Measurements from ENCODE around the gene PLXNA2. TPM values are rescaled to one million over a fixed set of nuclear protein-coding genes. Genes with fewer than 3 reads are reported as not detected.

Gene PLXNA2
- total RNA-seq, 1 experiment from 2014 or later = 0.89 TPM

GRCh38 chr1:208036918-208037766 is 207.0 kb downstream of the PLXNA2 start:
- intact Hi-C loops (cut with micrococcal nuclease) = loop anchor here (1.0 to 5.0 kb wide), 2 partner anchors 56 to 210 kb away; no protein-coding TSS in a partner anchor

More at GRCh38 chr1:208036918-208037766, 207.0 kb downstream of the PLXNA2 start:
- H3K4me1 ChIP-seq (ENCODE audit: control insufficient read depth in 1 of 2, insufficient read depth in 2 of 2, low read length in 2 of 2) = no peaks in the 10 kb centered on the region
- ChIA-PET CTCF (interaction anchor here (3.0 kb wide), 1 partner anchor 9 kb away, joined by 12 read pairs; no protein-coding TSS in a partner anchor), POLR2A (no interaction called here), RAD21 (ENCODE audit: low non-redundant PET in 1 of 2, low total read pairs in 2 of 2, uncharacterized antibody in 2 of 2, unreplicated experiment in 2 of 2) (no interaction called here)
- ATAC-seq = no peak
- H4K20me1 ChIP-seq (ENCODE audit: insufficient read depth) = no peaks in the 10 kb centered on the region
- no TSS peak for BruUV-seq (replicated peaks)
- H3K4me2 ChIP-seq (ENCODE audit: low read length) = no peak overlapping the region
- no peak overlapping the region for H3K9ac ChIP-seq (ENCODE audit: low read length)
- H3K9me2 ChIP-seq (ENCODE audit: insufficient read depth) = no peaks in the 10 kb centered on the region
- H3K9me3 ChIP-seq (ENCODE audit: control insufficient read depth in 1 of 2, insufficient read depth in 1 of 2, low read depth in 1 of 2, low read length in 2 of 2) = no peaks in the 10 kb centered on the region
- H3K36me3 ChIP-seq (ENCODE audit: control insufficient read depth in 1 of 2, insufficient read depth in 2 of 2, low read length in 2 of 2) = no peaks in the 10 kb centered on the region
- no peak overlapping the region for H2AFZ ChIP-seq (ENCODE audit: low read depth, low read length, poor library complexity, severe bottlenecking)
- no peak overlapping the region for H3K4me3 ChIP-seq (replicated peaks in 1 of 2; ENCODE audit: low read depth in 1 of 2, low read length in 2 of 2)
- H3K27ac ChIP-seq (ENCODE audit: low read depth, low read length) = no peak overlapping the region
- no peak for TF ChIP-seq ATF3 (IDR thresholded peaks at IDR 0.05)
- TF ChIP-seq CTCF (IDR thresholded peaks at IDR 0.05 in 2 of 3, conservative IDR thresholded peaks at IDR 0.05 in 1 of 3; ENCODE audit: borderline replicate concordance in 1 of 3, insufficient read depth in 1 of 3, low read depth in 2 of 3, low read length in 2 of 3) = no peak
- no peak for TF ChIP-seq JUND (IDR thresholded peaks at IDR 0.05)
- TF ChIP-seq ZNF274 (IDR thresholded peaks at IDR 0.05; ENCODE audit: low read depth, low read length) = no peak
- DNase-seq (ENCODE audit: low read depth, low spot score) = no peak
- H3K27me3 ChIP-seq (ENCODE audit: insufficient read depth, low read length) = no peaks in the 10 kb centered on the region; the same call in none of the 2 replicates
- no peaks in the 10 kb centered on the region for H3K79me2 ChIP-seq (ENCODE audit: insufficient read depth, low read length)

Data from HCT116 (cell line).